ENCODE results near the gene NAT8L. TPM values are rescaled to one million over a fixed set of nuclear protein-coding genes. Genes with fewer than 3 reads are reported as not detected.
A peak's percentile ranks its signal among the peaks of the same experiment; 100 is the strongest.

Gene NAT8L
- total RNA-seq, 1 donor from 2014 or later, result 7.4 TPM

DNA sequence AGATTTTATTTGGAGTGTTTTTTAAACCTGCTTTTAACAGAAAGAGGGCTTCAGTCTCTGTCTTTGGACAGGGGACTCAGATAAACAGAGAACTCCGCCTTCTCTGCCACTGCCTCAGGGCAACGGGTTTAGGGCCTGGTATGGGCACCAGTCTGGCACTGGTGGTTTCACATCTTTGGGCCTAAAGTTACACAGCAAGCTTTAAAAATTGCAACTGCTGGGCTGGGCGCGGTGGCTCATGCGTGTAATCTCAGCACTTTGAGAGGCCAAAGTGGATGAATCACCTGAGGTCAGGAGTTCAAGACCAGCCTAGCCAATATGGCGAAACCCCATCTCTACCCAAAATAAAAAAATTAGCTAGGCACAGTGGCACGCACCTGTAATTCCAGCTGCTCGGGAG, 10.3 kb upstream of the NAT8L start:
- H3K36me3 Mint-ChIP-seq (ENCODE audit: low read depth), result no peaks in the 10 kb centered on the region
- H3K27me3 Mint-ChIP-seq (ENCODE audit: insufficient read depth), result peaks cover 22% of the 10 kb centered on the region
- H3K9me3 Mint-ChIP-seq, result no peaks in the 10 kb centered on the region
- no peak overlapping the region for H3K27ac Mint-ChIP-seq
- no peaks in the 10 kb centered on the region for H3K4me1 Mint-ChIP-seq (ENCODE audit: low read depth)
- DNase-seq (ENCODE audit: low spot score), result no peak
- H3K4me3 Mint-ChIP-seq, result no peak overlapping the region
- intact Hi-C loops (cut with micrococcal nuclease), result no loop called here

DNA sequence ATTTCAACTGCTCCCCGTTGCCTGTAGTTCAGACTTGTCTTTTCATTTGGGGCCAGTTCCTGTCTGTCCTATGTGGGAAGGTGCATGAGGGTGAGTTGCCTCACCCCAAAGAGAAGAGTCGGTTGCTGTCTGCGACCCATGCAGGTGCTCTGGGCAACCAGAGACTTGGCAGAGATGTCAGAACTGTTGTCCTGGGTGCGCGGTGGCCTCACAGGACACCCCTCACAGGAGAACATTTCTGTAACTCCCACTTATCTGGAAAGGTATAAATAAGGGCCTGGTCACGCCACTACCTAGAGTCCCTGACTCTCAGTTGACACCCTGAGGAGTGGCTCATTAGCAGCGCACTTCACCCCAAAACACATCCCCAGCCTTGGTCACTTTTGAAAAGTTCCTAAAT, 9.7 kb upstream of the NAT8L start:
- H3K4me1 Mint-ChIP-seq (ENCODE audit: low read depth), result no peaks in the 10 kb centered on the region
- no peak for DNase-seq (ENCODE audit: low spot score)
- peaks cover 26% of the 10 kb centered on the region for H3K27me3 Mint-ChIP-seq (ENCODE audit: insufficient read depth)
- intact Hi-C loops (cut with micrococcal nuclease), result no loop called here
- H3K27ac Mint-ChIP-seq, result no peak overlapping the region
- H3K4me3 Mint-ChIP-seq, result no peak overlapping the region
- H3K36me3 Mint-ChIP-seq (ENCODE audit: low read depth), result no peaks in the 10 kb centered on the region
- H3K9me3 Mint-ChIP-seq, result no peaks in the 10 kb centered on the region

DNA sequence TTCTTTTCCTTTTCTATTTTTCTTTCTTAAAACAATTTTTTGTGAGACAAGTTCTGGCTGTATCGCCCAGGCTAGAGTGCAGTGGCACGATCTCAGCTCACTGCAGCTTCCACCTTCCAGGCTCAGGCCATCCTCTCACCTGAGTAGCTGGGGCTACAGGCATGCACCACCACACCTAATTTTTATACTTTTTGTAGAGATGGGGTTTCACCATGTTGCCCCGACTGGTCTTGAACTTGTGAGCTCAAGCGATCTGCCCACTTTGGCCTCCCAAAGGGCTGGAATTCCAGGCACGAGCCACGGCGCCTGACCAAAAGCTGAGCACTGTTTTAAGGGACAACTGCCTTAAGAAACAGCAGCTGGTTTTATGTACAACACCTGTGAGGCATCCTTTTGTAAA, 9.3 kb upstream of the NAT8L start:
- intact Hi-C loops (cut with micrococcal nuclease), result no loop called here
- no peaks in the 10 kb centered on the region for H3K36me3 Mint-ChIP-seq (ENCODE audit: low read depth)
- no peak for DNase-seq (ENCODE audit: low spot score)

DNA sequence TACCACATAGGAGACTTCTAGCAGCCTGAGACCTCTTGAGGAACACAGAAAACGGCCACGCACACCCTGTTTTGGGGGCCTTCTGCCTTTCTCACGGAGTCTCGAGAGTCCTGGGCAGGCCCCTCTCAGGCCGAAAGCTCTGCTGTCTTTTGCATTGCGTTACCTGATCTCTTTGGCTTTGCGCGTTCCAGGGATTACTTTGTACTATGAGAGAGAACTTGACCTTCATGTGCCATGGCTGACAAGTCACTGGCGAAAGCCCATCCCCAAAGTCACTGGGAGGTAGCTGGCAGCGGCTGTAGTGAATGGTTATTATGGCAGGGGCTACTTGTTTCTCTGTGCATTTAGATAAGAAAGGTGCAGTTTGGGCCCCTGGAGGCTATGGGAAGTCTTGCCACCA, 8.0 kb upstream of the NAT8L start:
- Mint-ChIP-seq H3K9me3 (no peaks in the 10 kb centered on the region), H3K36me3 (ENCODE audit: low read depth) (no peaks in the 10 kb centered on the region), H3K4me3 (no peak overlapping the region)

More for the DNA sequence above, 9.3 kb upstream of the NAT8L start:
- H3K27ac Mint-ChIP-seq, result no peak overlapping the region
- no peak overlapping the region for H3K4me3 Mint-ChIP-seq
- peaks cover 26% of the 10 kb centered on the region for H3K27me3 Mint-ChIP-seq (ENCODE audit: insufficient read depth)
- H3K9me3 Mint-ChIP-seq, result no peaks in the 10 kb centered on the region
- no peaks in the 10 kb centered on the region for H3K4me1 Mint-ChIP-seq (ENCODE audit: low read depth)

DNA sequence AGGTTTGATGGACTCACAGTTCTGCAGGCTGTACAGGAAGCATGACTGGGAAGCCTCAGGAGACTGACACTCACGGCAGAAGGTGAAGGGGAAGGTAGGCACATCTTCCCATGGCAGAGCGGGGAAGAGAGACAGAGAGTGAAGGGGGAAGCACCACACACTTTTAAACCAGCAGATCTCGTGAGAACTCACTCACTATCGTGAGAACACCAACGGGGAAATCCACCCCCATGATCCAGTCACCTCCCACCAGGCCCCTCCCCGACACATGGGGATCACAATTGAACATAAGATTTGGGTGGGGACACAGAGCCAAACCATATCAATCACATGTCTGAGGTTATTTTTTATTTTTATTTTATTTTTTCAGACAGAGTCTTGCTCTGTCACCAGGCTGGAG, 4.9 kb upstream of the NAT8L start:
- H3K27me3 Mint-ChIP-seq (ENCODE audit: insufficient read depth), result peaks cover 49% of the 10 kb centered on the region

More for the DNA sequence above, 8.0 kb upstream of the NAT8L start:
- Mint-ChIP-seq H3K27ac (no peak overlapping the region), H3K4me1 (ENCODE audit: low read depth) (no peaks in the 10 kb centered on the region), H3K27me3 (ENCODE audit: insufficient read depth) (peaks cover 34% of the 10 kb centered on the region)
- DNase-seq (ENCODE audit: low spot score), result no peak
- intact Hi-C loops (cut with micrococcal nuclease), result no loop called here

DNA sequence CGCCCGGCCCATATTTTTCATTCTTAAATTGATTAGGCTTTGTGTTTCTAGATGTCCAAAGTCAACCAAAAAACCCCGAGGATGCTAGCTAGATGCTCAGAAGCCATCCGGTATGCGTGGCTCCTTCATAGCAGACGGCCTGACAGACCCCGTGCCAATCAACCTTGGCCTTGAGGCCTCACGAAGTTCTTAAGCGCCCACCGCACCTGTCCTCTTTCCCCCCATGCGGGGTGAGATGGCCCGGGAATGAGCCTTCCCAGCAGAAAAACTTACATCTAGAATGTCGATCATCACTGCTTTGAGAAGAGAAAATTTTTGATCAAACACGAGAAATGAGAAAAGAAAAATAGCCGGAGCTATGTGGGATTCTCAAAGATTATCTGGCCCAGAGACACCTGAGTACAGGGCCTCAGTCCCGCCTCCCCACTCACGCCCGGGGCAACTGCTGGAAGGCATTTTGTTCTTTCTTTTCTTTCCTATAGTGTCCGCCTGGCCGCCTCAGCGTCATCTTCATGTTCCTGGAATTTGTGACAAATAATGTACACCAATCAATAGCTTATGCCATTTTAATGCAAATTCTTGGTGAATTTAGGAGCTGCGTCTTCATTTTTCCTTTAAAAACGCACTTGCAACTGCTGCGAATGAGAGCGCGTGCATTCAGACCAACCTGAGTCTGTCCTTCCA, 1.6 kb upstream of the NAT8L start:
- Mint-ChIP-seq H3K27ac (no peak overlapping the region), H3K9me3 (no peaks in the 10 kb centered on the region), H3K27me3 (ENCODE audit: insufficient read depth) (peaks cover 43% of the 10 kb centered on the region), H3K36me3 (ENCODE audit: low read depth) (no peaks in the 10 kb centered on the region), H3K4me1 (ENCODE audit: low read depth) (no peaks in the 10 kb centered on the region), H3K4me3 (peak overlapping the region; percentile 77)
- no peak for DNase-seq (ENCODE audit: low spot score)
- intact Hi-C loops (cut with micrococcal nuclease), result loop anchor here (2.0 kb wide), 1 partner anchor 17 kb away; a partner anchor contains a TSS

More for the DNA sequence above, 4.9 kb upstream of the NAT8L start:
- Mint-ChIP-seq H3K9me3 (no peaks in the 10 kb centered on the region), H3K27ac (no peak overlapping the region), H3K36me3 (ENCODE audit: low read depth) (no peaks in the 10 kb centered on the region), H3K4me1 (ENCODE audit: low read depth) (no peaks in the 10 kb centered on the region), H3K4me3 (no peak overlapping the region)
- intact Hi-C loops (cut with micrococcal nuclease), result no loop called here
- no peak for DNase-seq (ENCODE audit: low spot score)

DNA sequence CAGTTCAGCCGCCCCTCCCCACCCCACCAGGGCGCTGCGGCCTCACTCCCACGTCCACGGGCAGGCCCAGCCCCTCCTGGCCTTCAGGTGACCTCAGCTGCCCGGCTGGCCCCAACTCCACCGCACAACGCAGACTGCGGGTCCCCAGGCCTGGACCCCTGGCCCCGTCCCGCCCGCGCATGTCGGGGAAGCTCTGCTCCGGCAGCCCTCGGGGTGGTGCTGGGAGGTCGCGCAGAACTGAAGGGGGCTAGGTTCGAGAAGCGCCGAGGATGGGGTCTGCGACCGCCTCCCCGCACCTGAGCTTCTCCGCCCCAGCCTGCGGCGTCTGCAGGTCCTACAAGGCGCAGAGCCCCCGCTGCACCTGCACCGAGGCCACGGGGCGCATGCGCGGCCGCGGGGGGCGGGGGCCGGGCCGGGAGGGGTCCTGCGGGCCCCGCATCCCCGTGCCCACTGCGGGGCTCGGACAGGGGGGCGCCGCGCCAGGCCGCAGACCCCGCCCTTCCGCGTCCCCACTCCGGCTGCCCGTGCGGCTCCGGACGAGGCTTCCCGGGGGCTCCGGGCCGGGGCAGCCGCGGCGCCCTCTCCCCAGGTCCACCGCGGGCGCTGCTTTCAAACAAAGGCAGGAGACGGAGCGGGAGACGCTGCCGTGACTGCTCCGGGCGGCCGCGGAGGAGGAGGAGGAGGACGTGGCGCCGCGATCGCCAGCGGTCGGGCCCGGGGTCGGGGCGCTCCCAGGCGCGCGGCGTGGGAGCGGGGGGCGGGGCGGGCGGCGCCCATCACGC, 672 bp upstream of the NAT8L start:
- H3K4me1 Mint-ChIP-seq (ENCODE audit: low read depth), result no peaks in the 10 kb centered on the region
- no peak overlapping the region for H3K27ac Mint-ChIP-seq
- DNase-seq (ENCODE audit: low spot score), result no peak
- intact Hi-C loops (cut with micrococcal nuclease), result loop anchor here (2.0 kb wide), 1 partner anchor 18 kb away; a partner anchor contains a TSS
- H3K27me3 Mint-ChIP-seq (ENCODE audit: insufficient read depth), result peaks cover 41% of the 10 kb centered on the region
- H3K9me3 Mint-ChIP-seq, result no peaks in the 10 kb centered on the region
- no peaks in the 10 kb centered on the region for H3K36me3 Mint-ChIP-seq (ENCODE audit: low read depth)
- H3K4me3 Mint-ChIP-seq, result peak overlapping the region; percentile 26

DNA sequence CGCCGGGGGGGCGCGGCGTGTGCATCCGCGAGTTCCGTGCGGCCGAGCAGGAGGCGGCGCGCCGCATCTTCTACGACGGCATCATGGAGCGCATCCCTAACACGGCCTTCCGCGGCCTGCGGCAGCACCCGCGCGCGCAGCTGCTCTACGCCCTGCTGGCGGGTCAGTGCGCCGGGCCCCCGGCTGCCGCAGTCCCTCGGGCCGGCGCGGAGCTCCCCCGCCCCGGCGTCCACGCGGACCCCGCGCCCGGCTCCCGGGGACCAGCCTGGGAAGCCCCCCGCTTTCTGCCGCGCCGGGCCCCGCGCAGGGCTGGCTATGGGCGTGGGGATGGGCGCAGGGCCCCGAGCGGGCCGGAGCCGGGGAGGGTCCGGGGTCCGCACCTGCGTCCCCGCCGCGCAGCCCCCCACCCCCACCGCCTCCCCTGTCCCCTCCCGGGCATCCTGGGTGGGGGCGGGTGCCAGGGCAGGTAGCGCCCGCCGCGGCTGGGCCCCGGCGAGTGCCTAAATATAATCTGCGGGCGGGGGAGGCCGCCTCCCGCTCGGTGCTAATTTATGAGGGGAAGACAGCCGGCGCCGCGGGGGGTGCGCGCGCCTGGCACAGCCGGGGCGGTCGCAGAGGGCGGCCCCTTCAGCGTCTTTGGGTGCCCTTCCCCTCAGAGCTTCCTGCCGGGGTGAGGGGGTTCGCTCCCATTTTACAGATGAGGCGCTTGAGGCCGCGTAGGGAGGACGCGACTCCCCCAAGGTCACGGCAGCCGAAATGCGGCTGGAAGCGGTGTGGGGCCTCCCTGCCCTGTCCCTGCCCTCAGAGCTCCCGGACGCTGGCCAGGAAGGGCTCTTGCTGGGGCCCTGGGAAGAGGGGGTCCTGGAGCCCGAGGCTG, 837 bp downstream of the NAT8L start:
- no peaks in the 10 kb centered on the region for H3K9me3 Mint-ChIP-seq
- peaks cover 37% of the 10 kb centered on the region for H3K27me3 Mint-ChIP-seq (ENCODE audit: insufficient read depth)
- no peaks in the 10 kb centered on the region for H3K4me1 Mint-ChIP-seq (ENCODE audit: low read depth)
- no peak for DNase-seq (ENCODE audit: low spot score)
- intact Hi-C loops (cut with micrococcal nuclease), result loop anchor here (2.0 kb wide), 1 partner anchor 19 kb away; a partner anchor contains a TSS
- H3K4me3 Mint-ChIP-seq, result peak overlapping the region; percentile 37
- H3K27ac Mint-ChIP-seq, result no peak overlapping the region
- H3K36me3 Mint-ChIP-seq (ENCODE audit: low read depth), result no peaks in the 10 kb centered on the region

DNA sequence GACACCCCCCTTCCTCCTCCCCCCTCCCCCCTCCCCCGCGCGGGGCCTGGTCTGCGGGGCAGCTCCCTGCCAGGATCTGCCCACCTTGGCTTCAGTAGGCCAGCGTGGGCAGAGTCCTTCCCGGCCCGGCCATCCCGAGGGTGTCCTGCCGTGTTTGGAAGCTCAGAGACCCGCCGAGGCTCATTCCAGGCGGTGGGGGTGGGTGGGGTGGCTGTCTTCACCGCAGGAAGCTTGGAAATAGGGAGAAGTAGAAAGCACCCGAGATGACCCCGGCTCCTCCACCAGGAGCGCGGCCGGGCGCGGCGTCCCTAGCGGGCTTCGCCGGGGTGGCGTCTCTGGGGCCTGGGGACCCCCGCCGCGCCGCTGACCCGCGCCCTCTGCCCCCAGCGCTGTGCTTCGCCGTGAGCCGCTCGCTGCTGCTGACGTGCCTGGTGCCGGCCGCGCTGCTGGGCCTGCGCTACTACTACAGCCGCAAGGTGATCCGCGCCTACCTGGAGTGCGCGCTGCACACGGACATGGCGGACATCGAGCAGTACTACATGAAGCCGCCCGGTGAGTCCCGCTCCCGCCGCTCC, 1.6 kb downstream of the NAT8L start:
- no peak for DNase-seq (ENCODE audit: low spot score)
- Mint-ChIP-seq H3K4me1 (ENCODE audit: low read depth) (no peaks in the 10 kb centered on the region), H3K9me3 (no peaks in the 10 kb centered on the region), H3K27ac (no peak overlapping the region), H3K4me3 (no peak overlapping the region), H3K36me3 (ENCODE audit: low read depth) (no peaks in the 10 kb centered on the region), H3K27me3 (ENCODE audit: insufficient read depth) (peaks cover 30% of the 10 kb centered on the region)
- intact Hi-C loops (cut with micrococcal nuclease), result no loop called here

DNA sequence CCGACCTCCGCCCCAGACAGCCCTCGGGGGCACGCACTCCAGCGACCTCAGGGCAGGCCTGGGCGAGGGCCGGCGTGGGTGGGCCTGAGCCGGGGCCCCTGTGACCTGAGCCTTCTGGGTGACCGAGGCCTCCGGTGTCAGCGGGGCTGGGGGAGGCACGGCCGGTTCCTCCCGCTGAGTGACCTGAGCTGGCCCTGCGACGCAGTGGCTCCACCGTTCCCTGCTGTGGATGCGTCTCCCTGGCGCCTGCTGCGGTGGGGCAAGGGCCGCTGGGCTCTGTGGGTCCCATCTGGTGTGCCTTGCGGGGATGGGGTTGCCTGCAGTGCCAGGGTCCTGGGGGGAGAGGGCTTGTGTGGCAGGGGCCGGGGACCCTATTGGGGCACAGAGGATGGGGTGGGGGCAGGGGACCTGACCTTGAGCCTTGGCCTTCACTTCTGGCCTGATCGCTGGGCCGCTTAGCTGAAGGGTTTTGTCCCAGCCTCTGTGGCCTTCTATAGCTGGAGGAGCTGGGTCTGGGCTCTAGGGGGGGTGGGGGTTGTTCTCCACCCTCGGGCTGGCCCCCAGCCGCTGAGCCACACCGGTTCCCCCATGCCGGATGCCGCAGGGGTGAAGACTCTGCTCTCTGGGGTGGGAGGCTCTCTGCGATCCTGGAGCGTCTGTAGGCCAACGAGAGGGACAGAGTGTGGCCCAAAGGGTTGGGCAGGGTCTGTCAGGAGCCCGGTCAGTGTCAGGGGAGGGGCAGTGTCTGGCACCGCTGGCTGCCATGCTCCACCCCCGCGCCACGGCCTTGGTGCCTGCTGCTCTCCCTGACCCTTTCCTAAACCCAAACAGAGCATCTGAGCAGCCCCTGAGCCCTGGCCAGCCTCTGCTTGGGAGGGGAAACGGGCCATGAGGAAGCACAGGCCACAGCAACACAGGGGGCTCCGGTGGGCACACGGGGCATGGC, 2.3 kb downstream of the NAT8L start:
- Mint-ChIP-seq H3K9me3 (no peaks in the 10 kb centered on the region), H3K27me3 (ENCODE audit: insufficient read depth) (peaks cover 23% of the 10 kb centered on the region), H3K27ac (no peak overlapping the region), H3K4me1 (ENCODE audit: low read depth) (no peaks in the 10 kb centered on the region), H3K4me3 (no peak overlapping the region), H3K36me3 (ENCODE audit: low read depth) (no peaks in the 10 kb centered on the region)
- DNase-seq (ENCODE audit: low spot score), result no peak
- intact Hi-C loops (cut with micrococcal nuclease), result no loop called here

DNA sequence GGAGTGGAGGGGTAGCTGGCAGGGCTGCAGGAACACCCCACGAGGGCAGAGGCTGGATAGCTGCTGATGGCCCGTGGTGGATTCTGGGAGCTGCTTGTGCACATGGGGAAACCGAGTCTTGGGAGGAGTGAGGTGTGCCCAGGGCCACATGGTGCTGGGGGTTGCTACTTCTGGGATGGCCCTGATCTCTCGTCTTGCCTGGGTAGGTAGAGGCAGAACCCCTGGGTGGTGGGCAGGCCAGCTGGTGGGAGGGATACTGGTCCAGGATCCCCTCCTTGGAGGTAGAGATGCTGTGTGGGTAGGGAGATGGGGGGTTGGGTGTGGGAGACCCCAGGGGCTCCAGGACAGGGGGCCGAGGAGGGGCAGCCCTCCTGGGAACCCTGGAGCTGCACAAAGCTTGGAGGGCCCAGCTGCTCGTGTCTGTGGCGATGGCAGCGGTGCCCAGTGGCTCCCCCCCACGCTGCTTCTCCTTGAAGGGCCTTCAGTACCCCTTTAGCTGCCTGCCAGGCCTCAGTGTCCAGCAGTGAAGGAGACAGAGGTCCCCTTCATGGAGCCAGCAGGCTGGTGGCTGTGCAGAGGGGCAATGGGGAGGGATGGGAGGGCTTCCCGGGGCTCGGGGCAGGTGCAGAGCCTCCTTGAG, 3.2 kb downstream of the NAT8L start:
- Mint-ChIP-seq H3K27ac (no peak overlapping the region), H3K4me1 (ENCODE audit: low read depth) (no peaks in the 10 kb centered on the region), H3K9me3 (no peaks in the 10 kb centered on the region), H3K36me3 (ENCODE audit: low read depth) (no peaks in the 10 kb centered on the region), H3K4me3 (no peak overlapping the region), H3K27me3 (ENCODE audit: insufficient read depth) (peaks cover 15% of the 10 kb centered on the region)
- no peak for DNase-seq (ENCODE audit: low spot score)
- intact Hi-C loops (cut with micrococcal nuclease), result no loop called here
